Astrocyte (in vitro differentiated cells and primary cell): ENCODE results near the gene P4HB. TPM values are rescaled to one million over a fixed set of nuclear protein-coding genes. Genes with fewer than 3 reads are reported as not detected.

Experiments
- DNase-seq: peaks from one replicate; pipeline ENCODE4 v3.0.0-alpha.2; 2010; ENCODE audit warnings: low read depth
- FAIRE-seq: peaks from 2 replicates; lab custom pipeline; 2011; peaks lifted over from hg19 to GRCh38; lab: Jason Lieb, UNC
- H2AFZ ChIP-seq: 2 replicates; pipeline ENCODE4 v1.6.0; 2012; ENCODE audit warnings: low read depth, low read length, inconsistent platforms
- H3K27ac ChIP-seq: 2 replicates; pipeline ENCODE4 v1.5.1; 2011; ENCODE audit warnings: low read depth, low read length, inconsistent platforms
- H3K27me3 ChIP-seq: 2 replicates; pipeline ENCODE4 v1.6.0; 2011; ENCODE audit warnings: low read length, inconsistent platforms; ENCODE audit not compliant: insufficient read depth
- H3K36me3 ChIP-seq: 2 replicates; pipeline ENCODE4 v1.5.1; 2011; ENCODE audit warnings: low read length, inconsistent platforms; ENCODE audit not compliant: insufficient read depth
- H3K4me1 ChIP-seq: 2 replicates; pipeline ENCODE4 v1.5.1; 2011; ENCODE audit warnings: low read length, inconsistent platforms; ENCODE audit not compliant: insufficient read depth
- H3K4me2 ChIP-seq: 2 replicates; pipeline ENCODE4 v1.6.0; 2012; ENCODE audit warnings: low read length, inconsistent platforms
- H3K4me3 ChIP-seq: 2 replicates; pipeline ENCODE4 v1.5.1; 2011; ENCODE audit warnings: low read depth, mild to moderate bottlenecking, low read length, inconsistent platforms; ENCODE audit not compliant: insufficient read depth
- H3K79me2 ChIP-seq: 2 replicates; pipeline ENCODE4 v1.6.0; 2012; ENCODE audit warnings: mild to moderate bottlenecking, low read length, inconsistent platforms; ENCODE audit not compliant: insufficient read depth
- H3K9ac ChIP-seq: 2 replicates; pipeline ENCODE4 v1.6.0; 2012; ENCODE audit warnings: mild to moderate bottlenecking, low read length, inconsistent platforms
- H3K9me3 ChIP-seq: 2 replicates; pipeline ENCODE4 v1.5.1; 2012; ENCODE audit warnings: low read depth, mild to moderate bottlenecking, low read length, inconsistent platforms; ENCODE audit not compliant: insufficient read depth
- H4K20me1 ChIP-seq: 2 replicates; pipeline ENCODE4 v1.6.0; 2012; ENCODE audit warnings: low read length, inconsistent platforms; ENCODE audit not compliant: insufficient read depth
- H3K27ac Mint-ChIP-seq: one replicate; pipeline ENCODE4 v1.8.0; 2021; ENCODE audit warnings: mild to moderate bottlenecking, mixed read lengths; ENCODE audit not compliant: unreplicated experiment
- H3K27me3 Mint-ChIP-seq: one replicate; pipeline ENCODE4 v1.8.0; 2021; ENCODE audit warnings: low read depth, mixed read lengths; ENCODE audit not compliant: unreplicated experiment
- H3K36me3 Mint-ChIP-seq: one replicate; pipeline ENCODE4 v1.8.0; 2021; ENCODE audit warnings: low read depth, mixed read lengths; ENCODE audit not compliant: unreplicated experiment
- H3K4me1 Mint-ChIP-seq: one replicate; pipeline ENCODE4 v1.8.0; 2021; ENCODE audit warnings: low read depth, mixed read lengths; ENCODE audit not compliant: unreplicated experiment
- H3K4me3 Mint-ChIP-seq: one replicate; pipeline ENCODE4 v1.8.0; 2021; ENCODE audit warnings: mild to moderate bottlenecking, moderate library complexity, mixed read lengths; ENCODE audit not compliant: unreplicated experiment
- H3K9me3 Mint-ChIP-seq: one replicate; pipeline ENCODE4 v1.8.0; 2021; ENCODE audit warnings: mild to moderate bottlenecking, mixed read lengths; ENCODE audit not compliant: unreplicated experiment
- CTCF ChIP-seq: IDR thresholded peaks from 2 replicates; pipeline ENCODE4 v1.5.1; 2011; ENCODE audit warnings: low read depth, mild to moderate bottlenecking, inconsistent platforms, low read length, moderate library complexity; ENCODE audit not compliant: insufficient read depth
- EZH2 ChIP-seq: IDR thresholded peaks from 2 replicates; pipeline ENCODE4 v1.6.1; 2012; ENCODE audit warnings: mild to moderate bottlenecking, low read length, inconsistent platforms; ENCODE audit not compliant: insufficient read depth
- total RNA-seq: library from RNA; stranded (reverse); gene quantifications from 2 replicates; pipeline ENCODE4 v1.2.1, GENCODE V29; 2021

Gene P4HB
- total RNA-seq, 1 donor from 2014 or later = 1,268 TPM

- Mint-ChIP-seq H3K36me3 (no peaks in the 10 kb centered on the region), H3K9me3 (no peaks in the 10 kb centered on the region), H3K4me1 (peaks cover 2% of the 10 kb centered on the region), H3K27me3 (no peaks in the 10 kb centered on the region), H3K4me3 (no peak overlapping the region), H3K27ac (no peak overlapping the region)
- peaks cover 4% of the 10 kb centered on the region for H3K79me2 ChIP-seq
- H3K9ac ChIP-seq = no peak overlapping the region
- no peak for DNase-seq
- H3K4me2 ChIP-seq = no peak overlapping the region
- peaks cover 10% of the 10 kb centered on the region for H3K4me1 ChIP-seq
- FAIRE-seq = no peak
- peaks cover 27% of the 10 kb centered on the region for H4K20me1 ChIP-seq
- H3K4me3 ChIP-seq = no peak overlapping the region
- no peaks in the 10 kb centered on the region for H3K9me3 ChIP-seq
- H2AFZ ChIP-seq = no peak overlapping the region
- no peaks in the 10 kb centered on the region for H3K36me3 ChIP-seq
- no peak for TF ChIP-seq CTCF
- TF ChIP-seq EZH2 = no peak
- no peak overlapping the region for H3K27ac ChIP-seq
- H3K27me3 ChIP-seq = no peaks in the 10 kb centered on the region
These were observed 46.3 kb upstream of the P4HB start for GRCh38 chr17:81906476-81907218.

GRCh38 chr17:81905993-81906392 lies 45.7 kb upstream of the P4HB start:
- no peak overlapping the region for H3K4me3 Mint-ChIP-seq
- Histone ChIP-seq H4K20me1 (peaks cover 26% of the 10 kb centered on the region), H3K9me3 (no peaks in the 10 kb centered on the region), H3K27ac (no peak overlapping the region), H3K36me3 (no peaks in the 10 kb centered on the region), H3K79me2 (peaks cover 4% of the 10 kb centered on the region), H2AFZ (no peak overlapping the region), H3K4me3 (no peak overlapping the region), H3K9ac (no peak overlapping the region), H3K4me2 (no peak overlapping the region), H3K27me3 (no peaks in the 10 kb centered on the region), H3K4me1 (peaks cover 10% of the 10 kb centered on the region)
- peaks cover 3% of the 10 kb centered on the region for H3K36me3 Mint-ChIP-seq
- FAIRE-seq = no peak
- no peaks in the 10 kb centered on the region for H3K9me3 Mint-ChIP-seq
- peaks cover 2% of the 10 kb centered on the region for H3K4me1 Mint-ChIP-seq
- TF ChIP-seq EZH2 = no peak
- TF ChIP-seq CTCF = no peak
- H3K27me3 Mint-ChIP-seq = no peaks in the 10 kb centered on the region
- DNase-seq = no peak
- H3K27ac Mint-ChIP-seq = no peak overlapping the region

- H3K27ac Mint-ChIP-seq = no peak overlapping the region
- FAIRE-seq (no peak), DNase-seq (no peak)
- H3K4me1 Mint-ChIP-seq = peaks cover 2% of the 10 kb centered on the region
- H3K27ac ChIP-seq = no peak overlapping the region
- peaks cover 8% of the 10 kb centered on the region for H3K4me1 ChIP-seq
- no peak overlapping the region for H3K4me3 Mint-ChIP-seq
- H3K36me3 ChIP-seq = no peaks in the 10 kb centered on the region
- no peaks in the 10 kb centered on the region for H3K27me3 ChIP-seq
- H4K20me1 ChIP-seq = peaks cover 26% of the 10 kb centered on the region
- TF ChIP-seq CTCF = no peak
- no peak for TF ChIP-seq EZH2
- H2AFZ ChIP-seq = no peak overlapping the region
- no peak overlapping the region for H3K4me3 ChIP-seq
- no peaks in the 10 kb centered on the region for H3K9me3 ChIP-seq
- H3K27me3 Mint-ChIP-seq = no peaks in the 10 kb centered on the region
- peaks cover 6% of the 10 kb centered on the region for H3K79me2 ChIP-seq
- peaks cover 3% of the 10 kb centered on the region for H3K36me3 Mint-ChIP-seq
- H3K9ac ChIP-seq = no peak overlapping the region
- H3K9me3 Mint-ChIP-seq = no peaks in the 10 kb centered on the region
- H3K4me2 ChIP-seq = no peak overlapping the region
These were observed 45.1 kb upstream of the P4HB start for GRCh38 chr17:81905424-81905875.
